GM18870 (cell line): ENCODE results near the gene ANK2.

Experiments used
- ATAC-seq: cut with Tn5 transposase; IDR thresholded peaks from one replicate; pipeline ENCODE4 v1.9.1; 2021; ENCODE audit warnings: moderate library complexity; ENCODE audit not compliant: unreplicated experiment

The ANK2 gene

GRCh38 chr4:113145519-113146291 lies 96.3 kb downstream of the ANK2 start:
- ATAC-seq, result no peak

GRCh38 chr4:113146876-113147358 lies 97.5 kb downstream of the ANK2 start:
- ATAC-seq, result peak; percentile 96

GRCh38 chr4:113147498-113148111 lies 98.2 kb downstream of the ANK2 start:
- ATAC-seq, result no peak

GRCh38 chr4:113148925-113149324 lies 99.5 kb downstream of the ANK2 start:
- ATAC-seq, result no peak

GRCh38 chr4:113153529-113154101 lies 104.2 kb downstream of the ANK2 start:
- ATAC-seq, result no peak

- no peak for ATAC-seq
Observed at GRCh38 chr4:113154281-113154680, 104.8 kb downstream of the ANK2 start.

GRCh38 chr4:113157086-113157857 lies 107.8 kb downstream of the ANK2 start:
- ATAC-seq, result no peak

- ATAC-seq, result no peak
Observed at GRCh38 chr4:113159942-113160545, 110.6 kb downstream of the ANK2 start.

- ATAC-seq, result no peak
Observed at GRCh38 chr4:113160548-113160947, 111.1 kb downstream of the ANK2 start.

GRCh38 chr4:113162089-113162488 lies 112.6 kb downstream of the ANK2 start:
- ATAC-seq, result no peak

GRCh38 chr4:113169368-113169767 lies 119.9 kb downstream of the ANK2 start:
- ATAC-seq, result no peak

GRCh38 chr4:113170115-113170804 lies 120.8 kb downstream of the ANK2 start:
- ATAC-seq, result no peak

- ATAC-seq, result no peak
Observed at GRCh38 chr4:113170805-113171468, 121.5 kb downstream of the ANK2 start.

GRCh38 chr4:113173126-113173792 lies 123.8 kb downstream of the ANK2 start:
- no peak for ATAC-seq

GRCh38 chr4:113173793-113174264 lies 124.4 kb downstream of the ANK2 start:
- ATAC-seq, result peak; percentile 43

GRCh38 chr4:113179091-113179490 lies 129.6 kb downstream of the ANK2 start:
- no peak for ATAC-seq

GRCh38 chr4:113179996-113180395 lies 130.5 kb downstream of the ANK2 start:
- ATAC-seq, result no peak

- no peak for ATAC-seq
Observed at GRCh38 chr4:113181289-113182007, 132.0 kb downstream of the ANK2 start.
